Measurements from ENCODE around the gene MC2R. TPM values are rescaled to one million over a fixed set of nuclear protein-coding genes. Genes with fewer than 3 reads are reported as not detected.

Gene MC2R
- total and polyA plus RNA-seq, 2 of the 8 experiments (the other 6 are each of a cell fraction or from before 2014, with no cell fraction given), result not detected

DNA sequence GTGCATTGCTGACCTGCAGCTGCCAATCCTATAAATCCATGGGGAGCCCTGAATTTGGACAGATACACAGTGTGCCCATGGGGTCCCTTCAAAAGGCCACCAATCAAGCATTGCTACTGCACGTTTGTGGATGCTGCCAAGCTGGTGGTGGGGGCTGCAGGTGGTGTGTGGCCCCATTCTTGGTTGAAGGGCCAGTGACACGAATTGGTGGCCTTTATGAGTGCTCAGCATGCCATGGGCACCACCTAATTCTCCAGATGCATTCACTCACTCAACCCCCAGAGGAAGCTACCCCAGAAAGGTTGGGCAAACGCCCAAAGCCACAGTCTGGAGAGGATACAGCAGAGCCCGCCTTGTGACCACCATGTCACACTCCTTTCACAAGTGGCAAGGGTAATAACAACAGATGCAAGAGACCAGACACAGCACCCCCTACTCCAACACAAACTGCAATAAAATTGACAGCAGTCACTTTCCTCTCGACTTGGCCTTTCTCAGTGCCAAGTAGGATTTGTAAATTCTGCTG is 27.1 kb downstream of the MC2R start:
- H3K4me1 ChIP-seq (replicated peaks in 1 of 4; ENCODE audit: control insufficient read depth in 3 of 4, insufficient read depth in 4 of 4, low read length in 3 of 4), result peaks cover 0 to 2% (median 0%) of the 10 kb centered on the region in 4 experiments; a peak in 2 of 7 replicates
- H3K4me3 ChIP-seq (ENCODE audit: extremely low read depth in 1 of 4, insufficient read depth in 2 of 4, low read depth in 3 of 4, low read length in 4 of 4), result no peak overlapping the region
- H3K27ac ChIP-seq (ENCODE audit: low read depth, low read length), result no peak overlapping the region
- no peaks in the 10 kb centered on the region for H4K20me1 ChIP-seq (replicated peaks in 1 of 2; ENCODE audit: control insufficient read depth in 1 of 2, insufficient read depth in 2 of 2, low read length in 2 of 2)
- ChIA-PET CTCF (ENCODE audit: partially characterized antibody) (no interaction called here), POLR2A (ENCODE audit: partially characterized antibody) (interaction anchor here (0.6 kb wide), 1 partner anchor 196 kb away, joined by 3 read pairs; no protein-coding TSS in a partner anchor)
- H3K23ac ChIP-seq (ENCODE audit: insufficient read length), result no peak overlapping the region
- no peak overlapping the region for H3K9ac ChIP-seq (replicated peaks in 1 of 4; ENCODE audit: extremely low read depth in 1 of 4, low read depth in 3 of 4, low read length in 3 of 4)
- no peak overlapping the region for H4K91ac ChIP-seq (replicated peaks; ENCODE audit: insufficient read length, low read length)
- no peak overlapping the region for H3K18ac ChIP-seq (ENCODE audit: extremely low read depth, low read length)
- no peak overlapping the region for H3K4ac ChIP-seq (replicated peaks; ENCODE audit: insufficient read length, low read depth, low read length)
- 83% methylated on average over 5 of the region's 5 CpGs; no CpG with 5 or more reads in 1 of the 2 experiments for WGBS, 2 experiments (ENCODE audit: extremely low coverage in 1 of 2, insufficient coverage in 1 of 2, insufficient read length in 1 of 2, insufficient replicate concordance in 2 of 2, low coverage in 1 of 2, low lambda C conversion rate in 2 of 2, missing lambda C conversion rate in 1 of 2)
- H2AFZ ChIP-seq (ENCODE audit: low read length), result no peak overlapping the region
- no peak overlapping the region for H2BK20ac ChIP-seq (ENCODE audit: low read length)
- no peaks in the 10 kb centered on the region for H3K9me3 ChIP-seq (ENCODE audit: insufficient read depth in 2 of 2, low read depth in 1 of 2, low read length in 1 of 2)
- H2AK5ac ChIP-seq (ENCODE audit: low read depth, low read length), result no peak overlapping the region
- H2BK120ac ChIP-seq (replicated peaks; ENCODE audit: low read depth, low read length), result no peak overlapping the region
- no peak overlapping the region for H4K8ac ChIP-seq (ENCODE audit: extremely low read depth, insufficient read depth, low read length)
- H3K4me2 ChIP-seq (ENCODE audit: insufficient read depth in 1 of 2, low read depth in 2 of 2, low read length in 2 of 2), result no peak overlapping the region
- H2BK12ac ChIP-seq (ENCODE audit: low read depth, low read length), result no peak overlapping the region
- no peak overlapping the region for H3K56ac ChIP-seq (replicated peaks; ENCODE audit: insufficient read length, low read depth, low read length)
- no peak overlapping the region for H2BK5ac ChIP-seq (ENCODE audit: low read depth, low read length)
- no peaks in the 10 kb centered on the region; a peak in 1 of 7 replicates for H3K27me3 ChIP-seq (replicated peaks in 1 of 4; ENCODE audit: control insufficient read depth in 3 of 4, extremely low read depth in 1 of 4, insufficient read depth in 3 of 4, low read length in 3 of 4)
- H2BK15ac ChIP-seq (ENCODE audit: low read length), result no peak overlapping the region
- FAIRE-seq, result no peak
- H3K14ac ChIP-seq (ENCODE audit: insufficient read length), result no peak overlapping the region
- no peaks in the 10 kb centered on the region for H3K79me1 ChIP-seq (ENCODE audit: low read depth, low read length)
- no peak for DNase-seq (ENCODE audit: low read depth in 1 of 2, low spot score in 2 of 2)
- no peaks in the 10 kb centered on the region for H3K36me3 ChIP-seq (ENCODE audit: control insufficient read depth in 2 of 4, insufficient read depth in 4 of 4, low read length in 3 of 4)
- no peak overlapping the region for H4K5ac ChIP-seq (ENCODE audit: insufficient read length, low read depth, low read length)
- no peaks in the 10 kb centered on the region; the same call in 1 of the 2 replicates for H3K23me2 ChIP-seq (ENCODE audit: low read depth, low read length)
- no peaks in the 10 kb centered on the region for H3K79me2 ChIP-seq (ENCODE audit: control insufficient read depth in 1 of 2, insufficient read depth in 2 of 2, low read length in 2 of 2)
- TF ChIP-seq CBX8 (IDR thresholded peaks at IDR 0.05; ENCODE audit: borderline replicate concordance, low read depth, low read length), result no peak
- no peak for TF ChIP-seq MAFK (IDR thresholded peaks at IDR 0.05; ENCODE audit: low read depth, low read length)
- TF ChIP-seq NRF1 (IDR thresholded peaks at IDR 0.05; ENCODE audit: low read depth, low read length), result no peak
- TF ChIP-seq TEAD4 (IDR thresholded peaks at IDR 0.05; ENCODE audit: low read depth, low read length), result no peak
- TF ChIP-seq CHD1 (IDR thresholded peaks at IDR 0.05; ENCODE audit: low read depth, low read length), result no peak
- no peak for TF ChIP-seq CTBP2 (IDR thresholded peaks at IDR 0.05; ENCODE audit: borderline replicate concordance, insufficient read depth, insufficient read length, low read length)
- no peak for TF ChIP-seq KDM1A (IDR thresholded peaks at IDR 0.05; ENCODE audit: borderline replicate concordance, low read length)
- no peak for TF ChIP-seq RXRA (IDR thresholded peaks at IDR 0.05; ENCODE audit: insufficient read depth, low read depth, low read length)
- no peak for TF ChIP-seq TCF12 (IDR thresholded peaks at IDR 0.05; ENCODE audit: low read depth, low read length)
- TF ChIP-seq, protein P1, sequence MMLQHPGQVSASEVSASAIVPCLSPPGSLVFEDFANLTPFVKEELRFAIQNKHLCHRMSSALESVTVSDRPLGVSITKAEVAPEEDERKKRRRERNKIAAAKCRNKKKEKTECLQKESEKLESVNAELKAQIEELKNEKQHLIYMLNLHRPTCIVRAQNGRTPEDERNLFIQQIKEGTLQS (IDR thresholded peaks at IDR 0.05; ENCODE audit: insufficient read depth, low read depth, low read length), result no peak
- TF ChIP-seq PHF8 (conservative IDR thresholded peaks at IDR 0.05; ENCODE audit: low read depth, low read length), result no peak
- no peak for TF ChIP-seq EGR1 (IDR thresholded peaks at IDR 0.05; ENCODE audit: borderline replicate concordance, low read depth, low read length)
- TF ChIP-seq RFX5 (IDR thresholded peaks at IDR 0.05; ENCODE audit: borderline replicate concordance, low read depth, low read length), result no peak
- TF ChIP-seq BRCA1 (IDR thresholded peaks at IDR 0.05; ENCODE audit: low read depth, low read length), result no peak
